GM12892 (cell line): ENCODE data around the gene SMIM45.

Experiments
- DNase-seq: peaks from one replicate; pipeline ENCODE4 v3.0.0; 2011; ENCODE audit not compliant: insufficient read length
- FAIRE-seq: peaks from 2 replicates; lab custom pipeline; 2011; peaks lifted over from hg19 to GRCh38; lab: Jason Lieb, UNC
- POLR2A ChIP-seq: IDR thresholded peaks from 2 replicates; pipeline ENCODE4 v1.6.1; 2011; ENCODE audit warnings: low read depth, low read length, control low read depth
- POLR2AphosphoS5 ChIP-seq: IDR thresholded peaks from 2 replicates; pipeline ENCODE4 v1.6.1; 2011; ENCODE audit warnings: low read depth, low read length, control low read depth
- TAF1 ChIP-seq: IDR thresholded peaks from 2 replicates; pipeline ENCODE4 v1.6.1; 2011; ENCODE audit warnings: low read depth, mild to moderate bottlenecking, control low read depth, low read length, borderline replicate concordance

The SMIM45 gene

DNA sequence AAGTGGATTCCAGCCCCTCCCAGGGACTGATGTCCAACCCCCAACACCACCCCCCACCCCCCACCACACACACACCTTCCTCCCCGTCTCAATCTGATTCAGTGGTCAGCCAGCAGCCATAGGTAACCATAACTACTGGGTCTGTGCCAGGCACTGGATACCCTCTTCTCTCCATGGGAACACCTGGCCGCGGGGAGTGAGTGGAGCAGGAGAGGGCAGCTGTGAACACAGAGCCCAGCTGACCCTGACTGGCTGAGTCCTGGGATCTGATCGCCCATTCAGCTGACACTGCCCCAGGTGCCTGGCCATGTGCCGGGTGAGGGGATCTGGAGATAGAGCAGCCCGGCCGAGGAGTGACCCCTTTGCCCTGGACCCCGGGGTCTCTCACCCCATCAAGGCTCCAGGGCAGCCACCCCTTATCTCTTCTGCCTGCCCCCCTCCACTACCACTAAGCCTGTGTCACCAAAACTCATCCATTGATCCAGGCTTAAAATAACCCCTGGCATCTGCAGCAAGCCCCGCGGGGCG lies 34.5 kb upstream of the SMIM45 start:
- 0 out of 2 replicates have a peak, but pooled peaks have one; percentile 3 for TF ChIP-seq POLR2AphosphoS5
- TF ChIP-seq TAF1, result no peak
- no peak for FAIRE-seq

DNA sequence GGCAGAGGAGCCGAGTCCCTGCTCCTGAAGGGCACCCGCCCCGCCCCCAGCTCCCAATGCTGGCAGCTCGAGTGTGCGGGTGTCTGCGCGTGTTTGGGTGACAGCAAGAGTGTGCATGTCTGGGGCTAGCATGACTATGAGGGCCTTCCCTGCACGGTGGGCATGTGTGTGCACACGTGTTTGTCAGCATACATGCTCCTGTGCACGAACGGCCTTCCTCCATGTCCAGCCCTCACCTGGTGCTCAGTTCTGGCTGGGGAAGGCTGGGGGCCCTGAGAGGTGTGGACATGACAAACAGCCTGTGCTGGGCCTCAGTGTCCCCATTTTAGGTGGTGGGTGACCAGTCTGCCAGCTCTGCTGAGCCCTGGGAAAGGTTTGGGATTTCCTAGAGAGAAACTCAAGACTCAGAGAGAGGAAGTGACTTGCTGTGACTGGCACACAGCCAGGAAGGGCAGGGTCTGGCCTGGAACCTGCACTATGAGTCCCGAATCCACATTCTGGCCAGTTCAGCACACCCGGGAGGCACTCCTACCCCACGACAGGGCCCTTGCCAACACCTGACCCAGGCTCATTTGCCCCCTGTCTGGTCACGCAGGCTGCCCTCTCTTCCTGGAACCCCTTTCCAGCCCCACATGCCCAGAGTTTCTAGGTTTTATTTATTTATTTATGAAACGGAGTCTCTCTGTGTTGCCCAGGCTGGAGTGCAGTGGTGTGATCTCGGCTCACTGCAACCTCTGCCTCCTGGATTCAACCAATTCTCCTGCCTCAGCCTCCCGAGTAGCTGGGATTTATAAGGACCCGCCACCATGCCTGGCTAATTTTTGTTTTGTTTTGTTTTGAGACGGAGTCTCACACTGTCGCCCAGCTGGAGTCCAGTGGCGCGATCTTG lies 33.8 kb upstream of the SMIM45 start:
- no peak for DNase-seq
- peak; percentile 89 for FAIRE-seq
- TF ChIP-seq POLR2A (peak; percentile 31; the same call in 1 of the 2 replicates), POLR2AphosphoS5 (peak; percentile 48; the same call in 1 of the 2 replicates), TAF1 (no peak)

More for the DNA sequence above, 34.5 kb upstream of the SMIM45 start:
- no peak for DNase-seq

- no peak for FAIRE-seq
- peak; percentile 77 for DNase-seq
- TF ChIP-seq TAF1, result no peak
- TF ChIP-seq POLR2AphosphoS5, result peak; percentile 55; the same call in 1 of the 2 replicates
- TF ChIP-seq POLR2A, result peak; percentile 65
Measured at GRCh38 chr22:41919357-41920224, 32.4 kb upstream of the SMIM45 start.

GRCh38 chr22:41920271-41920976 lies 31.5 kb upstream of the SMIM45 start:
- FAIRE-seq, result peak; percentile 97
- no peak for TF ChIP-seq POLR2AphosphoS5
- no peak; the same call in 1 of the 2 replicates for TF ChIP-seq POLR2A
- no peak for TF ChIP-seq TAF1
- DNase-seq, result no peak

DNA sequence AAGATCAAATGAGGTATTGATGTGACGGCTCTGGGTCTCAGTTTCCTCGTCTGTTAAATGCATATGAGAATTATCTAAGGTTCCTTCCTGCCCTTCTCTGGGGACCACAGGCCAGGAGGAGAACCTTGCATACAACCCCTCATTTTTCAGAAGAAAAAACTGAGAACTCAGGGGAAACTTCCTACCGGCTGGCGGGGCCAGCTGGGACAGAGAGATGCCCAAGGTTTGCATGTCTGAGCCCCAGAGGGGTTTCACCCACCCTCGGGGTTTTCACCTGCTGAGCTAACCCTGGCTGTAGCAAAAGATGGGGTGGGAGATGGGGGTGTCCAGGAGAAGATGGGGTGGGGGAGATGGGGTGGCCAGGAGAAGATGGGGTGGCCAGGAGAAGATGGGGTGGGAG lies 29.6 kb upstream of the SMIM45 start:
- TF ChIP-seq TAF1, result no peak
- no peak for TF ChIP-seq POLR2A
- peak; percentile 81 for FAIRE-seq

GRCh38 chr22:41922940-41923594 lies 28.9 kb upstream of the SMIM45 start:
- DNase-seq (no peak), FAIRE-seq (peak; percentile 85)
- TF ChIP-seq POLR2A (peak; percentile 15; the same call in 1 of the 2 replicates), TAF1 (no peak)

More for the DNA sequence above, 29.6 kb upstream of the SMIM45 start:
- DNase-seq, result no peak

- DNase-seq (no peak), FAIRE-seq (peak; percentile 86)
- peak; percentile 37; the same call in 1 of the 2 replicates for TF ChIP-seq POLR2AphosphoS5
- TF ChIP-seq POLR2A, result peak; percentile 11; the same call in 1 of the 2 replicates
- no peak for TF ChIP-seq TAF1
Measured at GRCh38 chr22:41923595-41924276, 28.2 kb upstream of the SMIM45 start.

DNA sequence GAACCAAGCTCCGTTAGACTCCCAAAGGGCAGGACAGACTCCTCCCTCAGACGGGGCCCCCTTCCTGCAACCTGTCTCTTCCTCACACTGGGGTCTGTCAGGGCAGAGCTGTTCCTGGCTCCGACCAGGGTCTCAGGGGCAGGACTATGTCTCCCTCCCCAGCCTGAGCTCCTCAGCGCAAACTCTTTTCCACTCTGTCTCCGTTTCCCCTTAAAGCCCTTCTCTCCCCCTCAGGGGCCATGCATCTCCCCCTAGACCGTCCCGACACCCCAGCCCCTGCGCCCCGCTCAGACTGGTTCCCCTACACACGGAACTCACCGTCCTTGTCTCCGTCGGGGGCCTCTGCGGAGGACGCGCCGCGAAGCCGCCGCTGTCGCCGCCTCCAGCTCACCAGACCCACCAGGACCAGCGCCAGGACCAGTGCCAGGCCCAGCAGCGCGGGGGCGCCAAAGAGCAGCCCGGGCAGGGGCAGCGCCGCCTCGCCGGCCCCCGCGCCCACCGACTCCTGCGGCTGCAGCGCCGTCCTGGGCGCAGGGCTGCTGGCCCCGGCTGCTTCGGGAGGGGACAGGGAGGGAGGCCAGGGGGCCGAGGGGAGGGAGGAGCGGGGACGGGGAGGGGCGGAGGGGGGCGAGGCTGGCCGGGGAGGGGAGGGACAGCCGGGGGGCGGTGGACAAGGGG lies 26.0 kb upstream of the SMIM45 start:
- peak; percentile 97 for FAIRE-seq
- TF ChIP-seq POLR2AphosphoS5 (no peak; the same call in 1 of the 2 replicates), TAF1 (0 out of 2 replicates have a peak, but pooled peaks have one; percentile 20), POLR2A (peak; percentile 12; the same call in 1 of the 2 replicates)
- DNase-seq, result no peak

- TF ChIP-seq POLR2A (no peak), TAF1 (no peak), POLR2AphosphoS5 (no peak)
- no peak for FAIRE-seq
- DNase-seq, result no peak
Measured at GRCh38 chr22:41927813-41928212, 24.1 kb upstream of the SMIM45 start.
